ENCODE measurements around the gene SCAPER. TPM values are rescaled to one million over a fixed set of nuclear protein-coding genes. Genes with fewer than 3 reads are reported as not detected.

The SCAPER gene
- total and polyA plus RNA-seq, 2 of the 4 experiments (the other 2 are of a cell fraction) = 2.9 to 9.7 TPM

Small RNA genes within 50 kb of the gene (microRNA-seq; reads per million reads assigned to microRNA genes)
- not detected for gene AC090751.1 (ENCODE audit: insufficient read depth, insufficient read length)
- gene MIR3713 (ENCODE audit: insufficient read depth in 1 of 2, insufficient read length in 1 of 2, unreplicated experiment in 1 of 2) = 0 reads per million in 2 experiments

Small RNA genes within 50 kb of the gene (small RNA-seq; reads per million reads assigned to genes)
- gene AC090751.1 (0 reads per million in 5 experiments), gene MIR3713 (0 reads per million in 5 experiments)

Other genes starting within 250 kb of the SCAPER start
- gene RCN2, start 26.4 kb upstream of the SCAPER start, total RNA-seq (2012; rRNA removed) = 12.0 and 26.1 TPM in 2 replicates
- 55.7 and 56.5 TPM in 2 replicates for gene RCN2, start 26.4 kb upstream of the SCAPER start, polyA plus RNA-seq (2012; rRNA removed)
- gene PSTPIP1, start 89.8 kb upstream of the SCAPER start, total RNA-seq (2012; rRNA removed) = 0.36 and 0.56 TPM in 2 replicates
- 0.83 and 1.1 TPM in 2 replicates for gene PSTPIP1, start 89.8 kb upstream of the SCAPER start, polyA plus RNA-seq (2012; rRNA removed)
- 255 and 295 TPM in 2 replicates for gene TSPAN3, start 165.8 kb upstream of the SCAPER start, total RNA-seq (2012; rRNA removed)
- 221 and 270 TPM in 2 replicates for gene TSPAN3, start 165.8 kb upstream of the SCAPER start, polyA plus RNA-seq (2012; rRNA removed)